ENCODE measurements around the gene FANCL. TPM values are rescaled to one million over a fixed set of nuclear protein-coding genes. Genes with fewer than 3 reads are reported as not detected.
"Not testable (repeated sequence)": the region's sequence is repeated elsewhere in the genome, so short reads cannot be mapped to it uniquely, and the experiment has no call there.

The FANCL gene
- total and polyA plus RNA-seq, 4 donors: 42.1 to 65.2 (median 52.4) TPM

DNA sequence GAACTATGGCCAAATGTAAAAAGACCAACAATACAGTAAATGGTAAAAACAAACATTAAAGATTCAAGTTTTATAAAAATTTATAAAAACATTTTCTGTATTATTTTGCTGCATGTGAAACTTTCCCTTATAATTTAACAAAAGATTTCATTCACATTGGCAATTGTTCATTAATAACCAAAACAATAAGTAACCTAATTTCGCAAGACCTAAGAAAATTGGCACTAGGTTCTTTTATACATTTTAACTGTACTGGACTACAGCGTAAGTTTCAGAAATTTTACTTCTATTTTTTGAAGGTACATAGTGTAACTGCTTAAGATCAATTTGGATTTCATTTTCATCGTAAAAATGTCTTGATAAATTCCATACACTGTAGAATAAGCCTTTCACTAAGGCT lies 77.2 kb downstream of the FANCL start:
- Histone ChIP-seq H3K9me3 (ENCODE audit: control insufficient read depth, insufficient read depth, low read length) (no peaks in the 10 kb centered on the region), H3K27me3 (ENCODE audit: control insufficient read depth, insufficient read depth, low read length) (no peaks in the 10 kb centered on the region), H3K27ac (ENCODE audit: low read depth, low read length) (no peak overlapping the region), H3K36me3 (ENCODE audit: control insufficient read depth, insufficient read depth, low read length) (no peaks in the 10 kb centered on the region), H3K4me1 (ENCODE audit: control insufficient read depth, insufficient read depth, low read length) (no peaks in the 10 kb centered on the region), H3K4me3 (ENCODE audit: low read depth, low read length) (no peak overlapping the region)
- no CpG with 5 or more reads among the region's 3 CpGs for WGBS (ENCODE audit: insufficient coverage)
- no peak for DNase-seq (ENCODE audit: low read depth in 4 of 6, low spot score in 6 of 6)

DNA sequence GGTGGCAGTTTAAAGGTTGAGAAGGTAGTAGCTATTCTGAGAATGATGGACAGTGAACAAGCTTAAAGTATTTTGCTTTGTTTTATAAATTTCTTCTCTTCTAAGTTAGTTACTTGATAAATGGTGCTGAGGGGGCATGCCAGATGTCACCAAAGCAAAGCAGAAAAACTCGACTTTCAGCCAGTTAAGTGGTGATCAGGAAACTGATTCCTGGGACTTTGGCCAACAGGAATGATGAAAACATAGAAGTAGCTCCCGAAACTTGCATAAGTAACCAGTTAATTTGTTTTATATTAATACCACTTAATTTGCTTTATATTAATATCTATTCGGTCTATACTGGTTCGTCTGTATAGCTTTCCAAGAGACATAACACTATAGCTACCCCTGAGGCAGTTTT lies 82.6 kb downstream of the FANCL start:
- WGBS (ENCODE audit: insufficient coverage): no CpG with 5 or more reads among the region's 4 CpGs
- DNase-seq (ENCODE audit: low read depth in 4 of 6, low spot score in 6 of 6): no peak
- Histone ChIP-seq H3K4me1 (ENCODE audit: control insufficient read depth, insufficient read depth, low read length) (no peaks in the 10 kb centered on the region), H3K27ac (ENCODE audit: low read depth, low read length) (no peak overlapping the region), H3K27me3 (ENCODE audit: control insufficient read depth, insufficient read depth, low read length) (no peaks in the 10 kb centered on the region), H3K36me3 (ENCODE audit: control insufficient read depth, insufficient read depth, low read length) (no peaks in the 10 kb centered on the region), H3K9me3 (ENCODE audit: control insufficient read depth, insufficient read depth, low read length) (no peaks in the 10 kb centered on the region), H3K4me3 (ENCODE audit: low read depth, low read length) (no peak overlapping the region)

DNA sequence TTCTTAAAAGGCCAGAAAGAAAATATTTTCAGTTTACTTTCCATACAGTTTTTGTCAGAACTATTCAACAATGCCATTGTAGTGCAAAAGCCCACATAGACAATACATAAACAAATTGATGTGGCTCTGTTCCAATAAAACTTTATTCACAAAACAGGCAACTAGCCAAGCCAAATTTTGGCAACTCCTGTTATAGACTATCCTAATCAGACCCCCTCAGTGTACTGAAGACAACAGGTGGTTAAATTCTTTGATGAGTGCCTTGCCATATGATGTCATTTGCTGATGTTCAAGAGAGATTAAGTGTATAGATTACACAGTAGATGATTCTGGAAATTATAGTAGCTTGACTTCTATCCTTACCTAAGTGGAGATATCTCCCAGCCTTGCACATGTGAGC lies 83.4 kb downstream of the FANCL start:
- no peaks in the 10 kb centered on the region for H3K9me3 ChIP-seq (ENCODE audit: control insufficient read depth, insufficient read depth, low read length)
- no peaks in the 10 kb centered on the region for H3K4me1 ChIP-seq (ENCODE audit: control insufficient read depth, insufficient read depth, low read length)
- no peak overlapping the region for H3K27ac ChIP-seq (ENCODE audit: low read depth, low read length)
- no peaks in the 10 kb centered on the region for H3K27me3 ChIP-seq (ENCODE audit: control insufficient read depth, insufficient read depth, low read length)
- no peaks in the 10 kb centered on the region for H3K36me3 ChIP-seq (ENCODE audit: control insufficient read depth, insufficient read depth, low read length)
- no peak overlapping the region for H3K4me3 ChIP-seq (ENCODE audit: low read depth, low read length)
- DNase-seq (ENCODE audit: low read depth in 4 of 6, low spot score in 6 of 6): no peak

- DNase-seq (ENCODE audit: low read depth in 4 of 6, low spot score in 6 of 6): no peak
- Histone ChIP-seq H3K27me3 (ENCODE audit: control insufficient read depth, insufficient read depth, low read length) (no peaks in the 10 kb centered on the region), H3K4me3 (ENCODE audit: low read depth, low read length) (no peak overlapping the region), H3K9me3 (ENCODE audit: control insufficient read depth, insufficient read depth, low read length) (no peaks in the 10 kb centered on the region), H3K27ac (ENCODE audit: low read depth, low read length) (no peak overlapping the region), H3K4me1 (ENCODE audit: control insufficient read depth, insufficient read depth, low read length) (no peaks in the 10 kb centered on the region), H3K36me3 (ENCODE audit: control insufficient read depth, insufficient read depth, low read length) (no peaks in the 10 kb centered on the region)
These were observed 84.3 kb downstream of the FANCL start for GRCh38 chr2:58156780-58157179.

GRCh38 chr2:58155160-58155778 lies 85.9 kb downstream of the FANCL start:
- no peak overlapping the region for H3K27ac ChIP-seq (ENCODE audit: low read depth, low read length)
- no peaks in the 10 kb centered on the region for H3K4me1 ChIP-seq (ENCODE audit: control insufficient read depth, insufficient read depth, low read length)
- H3K4me3 ChIP-seq (ENCODE audit: low read depth, low read length): no peak overlapping the region
- no peaks in the 10 kb centered on the region for H3K36me3 ChIP-seq (ENCODE audit: control insufficient read depth, insufficient read depth, low read length)
- no peaks in the 10 kb centered on the region for H3K9me3 ChIP-seq (ENCODE audit: control insufficient read depth, insufficient read depth, low read length)
- DNase-seq (ENCODE audit: low read depth in 4 of 6, low spot score in 6 of 6): peak in 1 of 6 donors; percentile 17
- WGBS (ENCODE audit: insufficient coverage): 79% methylated on average over 3 of the region's 7 CpGs
- no peaks in the 10 kb centered on the region for H3K27me3 ChIP-seq (ENCODE audit: control insufficient read depth, insufficient read depth, low read length)

- Histone ChIP-seq H3K36me3 (ENCODE audit: control insufficient read depth, insufficient read depth, low read length) (no peaks in the 10 kb centered on the region), H3K4me1 (ENCODE audit: control insufficient read depth, insufficient read depth, low read length) (no peaks in the 10 kb centered on the region), H3K9me3 (ENCODE audit: control insufficient read depth, insufficient read depth, low read length) (no peaks in the 10 kb centered on the region), H3K4me3 (ENCODE audit: low read depth, low read length) (no peak overlapping the region), H3K27ac (ENCODE audit: low read depth, low read length) (no peak overlapping the region), H3K27me3 (ENCODE audit: control insufficient read depth, insufficient read depth, low read length) (no peaks in the 10 kb centered on the region)
- DNase-seq (ENCODE audit: low read depth in 4 of 6, low spot score in 6 of 6): no peak
- WGBS (ENCODE audit: insufficient coverage): no CpG with 5 or more reads among the region's 1 CpG
These were observed 94.4 kb downstream of the FANCL start for GRCh38 chr2:58146707-58147106.

DNA sequence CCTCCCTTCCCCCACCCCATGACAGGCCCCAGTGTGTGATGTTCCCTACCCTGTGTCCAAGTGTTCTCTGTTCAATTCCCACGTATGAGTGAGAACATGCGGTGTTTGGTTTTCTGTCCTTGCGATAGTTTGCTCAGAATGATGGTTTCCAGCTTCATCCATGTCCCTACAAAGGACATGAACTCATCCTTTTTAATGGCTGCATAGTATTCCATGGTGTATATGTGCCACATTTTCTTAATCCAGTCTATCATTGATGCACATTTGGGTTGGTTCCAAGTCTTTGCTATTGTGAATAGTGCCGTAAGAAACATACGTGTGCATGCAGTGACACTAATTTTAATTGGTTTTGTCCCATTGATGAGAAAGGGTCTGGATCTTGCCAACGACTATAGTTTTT lies 95.4 kb downstream of the FANCL start:
- H3K36me3 ChIP-seq (ENCODE audit: control insufficient read depth, insufficient read depth, low read length); H3K27me3 ChIP-seq (ENCODE audit: control insufficient read depth, insufficient read depth, low read length); DNase-seq (ENCODE audit: low read depth in 4 of 6, low spot score in 6 of 6); H3K9me3 ChIP-seq (ENCODE audit: control insufficient read depth, insufficient read depth, low read length); H3K4me1 ChIP-seq (ENCODE audit: control insufficient read depth, insufficient read depth, low read length); H3K4me3 ChIP-seq (ENCODE audit: low read depth, low read length); H3K27ac ChIP-seq (ENCODE audit: low read depth, low read length): not testable (repeated sequence)
- WGBS (ENCODE audit: insufficient coverage): 92% methylated on average over 2 of the region's 6 CpGs

DNA sequence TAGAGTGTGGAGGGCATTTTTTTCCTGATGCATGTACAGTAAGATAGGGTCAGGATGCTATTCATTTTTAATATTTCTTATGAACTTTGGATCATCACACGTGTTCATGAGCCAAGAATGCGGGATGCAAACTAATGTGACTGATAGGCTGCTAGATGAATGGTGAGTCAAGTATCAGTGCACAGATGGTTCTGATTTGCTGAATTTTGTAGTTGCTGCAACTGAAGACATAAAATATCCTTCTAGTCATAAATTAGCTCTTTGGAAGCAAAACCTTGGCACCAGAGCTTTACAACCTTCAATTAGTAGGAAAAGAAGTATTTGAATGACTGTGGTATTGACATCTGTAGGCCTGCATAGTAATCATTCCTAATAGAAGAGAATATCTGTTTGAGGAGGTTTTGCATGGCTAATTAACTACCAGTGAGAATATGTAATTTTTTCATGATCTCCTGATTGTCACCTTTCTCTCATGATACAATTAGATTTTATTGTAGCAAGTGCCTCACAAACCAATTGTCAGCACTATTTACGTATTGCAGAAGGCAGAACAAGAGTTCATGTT lies 100.5 kb downstream of the FANCL start:
- H3K4me3 ChIP-seq (ENCODE audit: low read depth, low read length): no peak overlapping the region
- WGBS (ENCODE audit: insufficient coverage): no CpG with 5 or more reads among the region's 3 CpGs
- no peaks in the 10 kb centered on the region for H3K27me3 ChIP-seq (ENCODE audit: control insufficient read depth, insufficient read depth, low read length)
- no peaks in the 10 kb centered on the region for H3K9me3 ChIP-seq (ENCODE audit: control insufficient read depth, insufficient read depth, low read length)
- H3K27ac ChIP-seq (ENCODE audit: low read depth, low read length): no peak overlapping the region
- H3K4me1 ChIP-seq (ENCODE audit: control insufficient read depth, insufficient read depth, low read length): no peaks in the 10 kb centered on the region
- peak in 2 of 6 donors; percentile 43 to 44 for DNase-seq (ENCODE audit: low read depth in 4 of 6, low spot score in 6 of 6)
- no peaks in the 10 kb centered on the region for H3K36me3 ChIP-seq (ENCODE audit: control insufficient read depth, insufficient read depth, low read length)

GRCh38 chr2:58138396-58139030 lies 102.6 kb downstream of the FANCL start:
- Histone ChIP-seq H3K4me3 (ENCODE audit: low read depth, low read length) (no peak overlapping the region), H3K27ac (ENCODE audit: low read depth, low read length) (no peak overlapping the region), H3K36me3 (ENCODE audit: control insufficient read depth, insufficient read depth, low read length) (no peaks in the 10 kb centered on the region), H3K9me3 (ENCODE audit: control insufficient read depth, insufficient read depth, low read length) (no peaks in the 10 kb centered on the region), H3K4me1 (ENCODE audit: control insufficient read depth, insufficient read depth, low read length) (no peaks in the 10 kb centered on the region), H3K27me3 (ENCODE audit: control insufficient read depth, insufficient read depth, low read length) (no peaks in the 10 kb centered on the region)
- WGBS (ENCODE audit: insufficient coverage): no CpG with 5 or more reads among the region's 3 CpGs
- DNase-seq (ENCODE audit: low read depth in 4 of 6, low spot score in 6 of 6): no peak

- no peak overlapping the region for H3K27ac ChIP-seq (ENCODE audit: low read depth, low read length)
- no peaks in the 10 kb centered on the region for H3K9me3 ChIP-seq (ENCODE audit: control insufficient read depth, insufficient read depth, low read length)
- peak in 2 of 6 donors; percentile 45 to 78 for DNase-seq (ENCODE audit: low read depth in 4 of 6, low spot score in 6 of 6)
- no peaks in the 10 kb centered on the region for H3K27me3 ChIP-seq (ENCODE audit: control insufficient read depth, insufficient read depth, low read length)
- H3K4me3 ChIP-seq (ENCODE audit: low read depth, low read length): no peak overlapping the region
- no peaks in the 10 kb centered on the region for H3K36me3 ChIP-seq (ENCODE audit: control insufficient read depth, insufficient read depth, low read length)
- no CpG with 5 or more reads among the region's 1 CpG for whole genome bisulfite sequencing (ENCODE audit: insufficient coverage)
- H3K4me1 ChIP-seq (ENCODE audit: control insufficient read depth, insufficient read depth, low read length): no peaks in the 10 kb centered on the region
These were observed 103.3 kb downstream of the FANCL start for GRCh38 chr2:58137856-58138255.

All from spinal cord (tissue), 10 donors.